Astrocyte (in vitro differentiated cells and primary cell): Measurements from ENCODE around the gene HIVEP2. TPM values are rescaled to one million over a fixed set of nuclear protein-coding genes. Genes with fewer than 3 reads are reported as not detected.

Experiments
- DNase-seq: peaks from one replicate; pipeline ENCODE4 v3.0.0-alpha.2; 2010; ENCODE audit warnings: low read depth
- FAIRE-seq: peaks from 2 replicates; lab custom pipeline; 2011; peaks lifted over from hg19 to GRCh38; lab: Jason Lieb, UNC
- H2AFZ ChIP-seq: 2 replicates; pipeline ENCODE4 v1.6.0; 2012; ENCODE audit warnings: low read depth, low read length, inconsistent platforms
- H3K27ac ChIP-seq: 2 replicates; pipeline ENCODE4 v1.5.1; 2011; ENCODE audit warnings: low read depth, low read length, inconsistent platforms
- H3K27me3 ChIP-seq: 2 replicates; pipeline ENCODE4 v1.6.0; 2011; ENCODE audit warnings: low read length, inconsistent platforms; ENCODE audit not compliant: insufficient read depth
- H3K36me3 ChIP-seq: 2 replicates; pipeline ENCODE4 v1.5.1; 2011; ENCODE audit warnings: low read length, inconsistent platforms; ENCODE audit not compliant: insufficient read depth
- H3K4me1 ChIP-seq: 2 replicates; pipeline ENCODE4 v1.5.1; 2011; ENCODE audit warnings: low read length, inconsistent platforms; ENCODE audit not compliant: insufficient read depth
- H3K4me2 ChIP-seq: 2 replicates; pipeline ENCODE4 v1.6.0; 2012; ENCODE audit warnings: low read length, inconsistent platforms
- H3K4me3 ChIP-seq: 2 replicates; pipeline ENCODE4 v1.5.1; 2011; ENCODE audit warnings: low read depth, mild to moderate bottlenecking, low read length, inconsistent platforms; ENCODE audit not compliant: insufficient read depth
- H3K79me2 ChIP-seq: 2 replicates; pipeline ENCODE4 v1.6.0; 2012; ENCODE audit warnings: mild to moderate bottlenecking, low read length, inconsistent platforms; ENCODE audit not compliant: insufficient read depth
- H3K9ac ChIP-seq: 2 replicates; pipeline ENCODE4 v1.6.0; 2012; ENCODE audit warnings: mild to moderate bottlenecking, low read length, inconsistent platforms
- H3K9me3 ChIP-seq: 2 replicates; pipeline ENCODE4 v1.5.1; 2012; ENCODE audit warnings: low read depth, mild to moderate bottlenecking, low read length, inconsistent platforms; ENCODE audit not compliant: insufficient read depth
- H4K20me1 ChIP-seq: 2 replicates; pipeline ENCODE4 v1.6.0; 2012; ENCODE audit warnings: low read length, inconsistent platforms; ENCODE audit not compliant: insufficient read depth
- H3K27ac Mint-ChIP-seq: one replicate; pipeline ENCODE4 v1.8.0; 2021; ENCODE audit warnings: mild to moderate bottlenecking, mixed read lengths; ENCODE audit not compliant: unreplicated experiment
- H3K27me3 Mint-ChIP-seq: one replicate; pipeline ENCODE4 v1.8.0; 2021; ENCODE audit warnings: low read depth, mixed read lengths; ENCODE audit not compliant: unreplicated experiment
- H3K36me3 Mint-ChIP-seq: one replicate; pipeline ENCODE4 v1.8.0; 2021; ENCODE audit warnings: low read depth, mixed read lengths; ENCODE audit not compliant: unreplicated experiment
- H3K4me1 Mint-ChIP-seq: one replicate; pipeline ENCODE4 v1.8.0; 2021; ENCODE audit warnings: low read depth, mixed read lengths; ENCODE audit not compliant: unreplicated experiment
- H3K4me3 Mint-ChIP-seq: one replicate; pipeline ENCODE4 v1.8.0; 2021; ENCODE audit warnings: mild to moderate bottlenecking, moderate library complexity, mixed read lengths; ENCODE audit not compliant: unreplicated experiment
- H3K9me3 Mint-ChIP-seq: one replicate; pipeline ENCODE4 v1.8.0; 2021; ENCODE audit warnings: mild to moderate bottlenecking, mixed read lengths; ENCODE audit not compliant: unreplicated experiment
- CTCF ChIP-seq: IDR thresholded peaks from 2 replicates; pipeline ENCODE4 v1.5.1; 2011; ENCODE audit warnings: low read depth, mild to moderate bottlenecking, inconsistent platforms, low read length, moderate library complexity; ENCODE audit not compliant: insufficient read depth
- EZH2 ChIP-seq: IDR thresholded peaks from 2 replicates; pipeline ENCODE4 v1.6.1; 2012; ENCODE audit warnings: mild to moderate bottlenecking, low read length, inconsistent platforms; ENCODE audit not compliant: insufficient read depth
- total RNA-seq: library from RNA; stranded (reverse); gene quantifications from 2 replicates; pipeline ENCODE4 v1.2.1, GENCODE V29; 2021

Gene HIVEP2
- total RNA-seq, 1 donor from 2014 or later = 21.2 TPM

GRCh38 chr6:142851601-142852000 lies 93.4 kb downstream of the HIVEP2 start:
- no peaks in the 10 kb centered on the region for H3K27me3 Mint-ChIP-seq
- Histone ChIP-seq H3K27ac (peak overlapping the region; percentile 69), H3K9ac (peak overlapping the region; percentile 31), H3K4me3 (no peak overlapping the region), H3K36me3 (no peaks in the 10 kb centered on the region), H3K4me2 (peak overlapping the region; percentile 44), H3K27me3 (no peaks in the 10 kb centered on the region), H3K4me1 (peaks cover 33% of the 10 kb centered on the region), H4K20me1 (no peaks in the 10 kb centered on the region), H2AFZ (no peak overlapping the region), H3K79me2 (peaks cover 36% of the 10 kb centered on the region), H3K9me3 (no peaks in the 10 kb centered on the region)
- H3K9me3 Mint-ChIP-seq = no peaks in the 10 kb centered on the region
- H3K4me3 Mint-ChIP-seq = no peak overlapping the region
- H3K36me3 Mint-ChIP-seq = peaks cover 3% of the 10 kb centered on the region
- no peak for DNase-seq
- peak; percentile 34 for FAIRE-seq
- peaks cover 73% of the 10 kb centered on the region for H3K4me1 Mint-ChIP-seq
- H3K27ac Mint-ChIP-seq = no peak overlapping the region
- TF ChIP-seq CTCF (no peak), EZH2 (no peak)

- Histone ChIP-seq H3K4me3 (no peak overlapping the region), H3K79me2 (peaks cover 36% of the 10 kb centered on the region), H4K20me1 (no peaks in the 10 kb centered on the region), H3K9me3 (no peaks in the 10 kb centered on the region), H3K27me3 (no peaks in the 10 kb centered on the region), H3K4me1 (peaks cover 41% of the 10 kb centered on the region), H2AFZ (no peak overlapping the region), H3K27ac (peak overlapping the region; percentile 69), H3K36me3 (no peaks in the 10 kb centered on the region), H3K4me2 (peak overlapping the region; percentile 44), H3K9ac (peak overlapping the region; percentile 31)
- TF ChIP-seq CTCF (no peak), EZH2 (no peak)
- Mint-ChIP-seq H3K36me3 (peaks cover 3% of the 10 kb centered on the region), H3K4me3 (peak overlapping the region; percentile 63), H3K4me1 (peaks cover 74% of the 10 kb centered on the region), H3K27ac (peak overlapping the region; percentile 88), H3K27me3 (no peaks in the 10 kb centered on the region), H3K9me3 (no peaks in the 10 kb centered on the region)
- FAIRE-seq = no peak
- DNase-seq = peak; percentile 58
Observed at GRCh38 chr6:142850679-142851423, 94.1 kb downstream of the HIVEP2 start.

GRCh38 chr6:142848976-142849375 lies 96.0 kb downstream of the HIVEP2 start:
- H3K4me1 Mint-ChIP-seq = peaks cover 76% of the 10 kb centered on the region

More at GRCh38 chr6:142848976-142849375, 96.0 kb downstream of the HIVEP2 start:
- Histone ChIP-seq H3K79me2 (peaks cover 40% of the 10 kb centered on the region), H3K9ac (no peak overlapping the region), H3K9me3 (no peaks in the 10 kb centered on the region), H3K4me1 (peaks cover 53% of the 10 kb centered on the region), H3K4me3 (no peak overlapping the region), H4K20me1 (no peaks in the 10 kb centered on the region), H2AFZ (no peak overlapping the region), H3K27ac (no peak overlapping the region), H3K27me3 (no peaks in the 10 kb centered on the region), H3K36me3 (no peaks in the 10 kb centered on the region), H3K4me2 (no peak overlapping the region)
- no peaks in the 10 kb centered on the region for H3K27me3 Mint-ChIP-seq
- no peak for FAIRE-seq
- no peaks in the 10 kb centered on the region for H3K9me3 Mint-ChIP-seq
- no peak overlapping the region for H3K4me3 Mint-ChIP-seq
- H3K27ac Mint-ChIP-seq = no peak overlapping the region
- H3K36me3 Mint-ChIP-seq = no peaks in the 10 kb centered on the region
- no peak for TF ChIP-seq EZH2
- no peak for TF ChIP-seq CTCF
- DNase-seq = no peak
